ENCODE results near the gene SLC17A4.
"Not testable (repeated sequence)": the region's sequence is repeated elsewhere in the genome, so short reads cannot be mapped to it uniquely, and the experiment has no call there.

SLC17A4 gene

GRCh38 chr6:25754535-25754934 is at the start of gene SLC17A4:
SLC17A4 (plus strand) TSS chr6:25754742; CDS start chr6:25761963, 7,221 bp downstream.
- DNase-seq (ENCODE audit: low read depth in 2 of 2), result no peak

DNA sequence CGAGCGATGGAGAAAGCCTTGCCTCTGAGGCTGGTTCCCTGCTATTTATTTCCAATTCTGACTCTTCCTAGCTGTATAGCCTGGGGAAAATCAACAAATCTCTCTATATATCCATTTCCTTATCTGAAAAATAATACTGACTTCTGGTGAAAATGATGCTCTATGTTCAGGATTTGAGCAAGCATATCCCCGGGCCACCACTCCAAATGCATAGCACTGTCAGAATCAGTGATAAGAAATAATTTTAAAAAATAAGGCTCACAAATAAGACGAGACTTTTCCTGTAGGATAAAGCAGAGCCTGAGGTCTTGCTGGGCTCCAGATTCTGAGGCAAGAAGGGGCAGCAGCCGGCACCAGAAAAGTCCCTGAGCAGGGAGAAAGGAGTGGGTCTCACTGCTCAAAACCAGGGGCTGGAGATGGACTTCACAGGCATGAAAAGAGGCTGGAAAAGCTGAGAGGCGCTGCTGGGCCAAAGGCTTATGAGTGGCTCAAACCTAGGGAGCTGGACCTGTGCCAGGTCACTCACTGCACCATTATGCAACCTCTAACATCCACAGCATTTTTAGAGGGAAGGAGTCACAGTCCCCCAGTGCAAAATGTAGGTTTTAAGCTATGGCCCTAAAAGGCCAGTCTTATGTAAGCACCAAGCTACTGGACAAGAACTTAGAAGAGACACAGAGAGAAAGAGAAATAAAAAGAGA is 48.1 kb upstream of the SLC17A4 start:
- DNase-seq (ENCODE audit: low read depth in 2 of 2), result no peak

DNA sequence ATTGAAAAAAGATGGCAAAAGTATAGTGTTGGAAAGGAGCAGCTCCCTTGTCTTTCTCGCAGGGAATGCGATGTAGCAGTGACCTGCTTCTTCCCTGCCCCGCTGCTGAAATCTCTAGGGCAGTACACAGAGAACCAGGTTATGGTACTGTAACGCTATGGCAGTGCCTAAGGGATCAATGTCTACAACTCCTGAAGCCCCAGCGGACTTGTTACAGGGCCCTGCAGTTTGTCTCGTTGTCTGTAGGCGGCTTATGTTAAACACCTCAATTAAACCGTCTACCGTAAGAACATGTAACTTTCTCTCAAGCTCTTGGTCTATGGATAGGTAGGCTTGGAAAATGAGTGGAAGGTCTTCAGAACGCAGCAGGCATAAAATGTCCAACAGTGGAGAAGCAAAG is 44.8 kb upstream of the SLC17A4 start:
- no peak for DNase-seq (ENCODE audit: low read depth in 2 of 2)

- no peak for DNase-seq (ENCODE audit: low read depth in 2 of 2)
Measured at GRCh38 chr6:25710287-25710686, 44.3 kb upstream of the SLC17A4 start.

DNA sequence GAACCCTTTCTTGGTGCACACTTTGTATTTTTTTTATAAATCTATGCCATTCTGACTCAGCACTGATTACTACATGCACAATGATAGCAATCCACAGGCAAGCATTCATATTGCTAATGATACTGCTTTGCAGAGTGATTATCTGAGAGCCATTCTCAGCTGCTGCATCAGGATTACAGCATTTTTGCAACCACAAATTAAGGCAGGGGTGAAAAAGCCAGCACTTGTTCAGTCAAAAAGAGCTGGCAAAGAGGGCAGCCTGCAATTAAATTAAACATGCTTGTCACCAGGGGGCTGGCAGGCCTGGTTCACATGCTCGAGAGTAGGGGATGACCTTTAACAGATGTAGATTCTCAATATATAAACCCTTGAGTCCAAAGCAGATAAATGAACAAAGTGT is 40.7 kb upstream of the SLC17A4 start:
- DNase-seq (ENCODE audit: low read depth in 2 of 2), result no peak

DNA sequence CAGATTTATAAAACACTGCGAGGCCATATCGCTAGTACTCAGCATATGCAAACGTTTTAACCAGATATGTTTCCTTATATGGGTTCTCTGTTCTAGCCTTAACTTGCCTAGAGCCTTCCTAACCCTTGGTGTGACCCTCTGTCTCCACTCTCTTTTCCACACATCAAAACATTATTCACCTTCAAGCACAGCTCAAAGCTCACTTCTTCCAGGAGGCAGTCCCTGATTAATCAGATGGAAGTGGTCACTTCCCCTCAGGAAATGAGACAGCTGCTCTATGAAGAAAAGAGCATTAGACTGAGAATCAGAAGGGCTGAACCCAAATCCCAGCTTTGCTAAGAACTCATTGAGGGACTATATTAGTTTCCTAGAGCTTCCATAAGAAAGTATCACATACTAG is 39.8 kb upstream of the SLC17A4 start:
- no peak for DNase-seq (ENCODE audit: low read depth in 2 of 2)

GRCh38 chr6:25715794-25716193 is 38.7 kb upstream of the SLC17A4 start:
- DNase-seq (ENCODE audit: low read depth in 2 of 2), result no peak

DNA sequence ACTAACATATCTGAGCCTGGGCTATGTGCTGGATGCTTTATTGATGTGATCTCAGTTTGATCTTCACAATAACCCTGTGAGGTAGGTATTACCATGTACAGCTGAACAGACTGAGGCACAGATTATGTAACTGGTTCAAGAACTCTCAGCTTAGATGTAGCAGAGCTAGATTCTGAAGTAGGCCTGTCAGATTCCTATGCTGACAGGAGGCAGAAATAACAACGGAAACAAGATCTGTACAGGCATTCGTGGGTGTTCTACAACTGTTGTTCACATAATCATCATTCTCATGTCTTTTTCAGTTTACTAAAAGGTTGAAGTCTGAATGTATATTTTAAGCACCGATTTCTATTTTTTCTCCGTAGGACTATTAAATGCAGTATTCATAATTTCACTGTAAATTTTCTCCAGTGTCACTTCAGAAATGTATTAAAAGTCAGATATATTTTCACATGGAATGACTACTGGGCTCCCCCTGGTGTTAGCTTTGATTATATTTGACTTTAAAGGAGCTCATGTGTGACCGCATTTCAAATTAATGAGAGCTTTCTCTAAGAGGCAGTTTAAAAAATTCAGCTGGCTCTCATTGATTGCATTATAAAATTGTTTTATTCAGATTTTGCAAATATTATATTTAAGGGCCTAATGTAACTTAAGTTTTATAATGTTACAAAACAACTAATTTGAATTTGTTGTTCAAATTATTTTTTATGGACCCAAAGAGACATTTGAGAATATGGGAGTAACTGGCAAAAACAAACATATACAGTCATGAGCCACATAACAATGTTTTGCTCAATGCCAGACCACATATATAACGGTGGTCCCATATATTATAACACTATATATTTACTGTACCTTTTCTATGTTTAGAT is 36.4 kb upstream of the SLC17A4 start:
- no peak for DNase-seq (ENCODE audit: low read depth in 2 of 2)

DNA sequence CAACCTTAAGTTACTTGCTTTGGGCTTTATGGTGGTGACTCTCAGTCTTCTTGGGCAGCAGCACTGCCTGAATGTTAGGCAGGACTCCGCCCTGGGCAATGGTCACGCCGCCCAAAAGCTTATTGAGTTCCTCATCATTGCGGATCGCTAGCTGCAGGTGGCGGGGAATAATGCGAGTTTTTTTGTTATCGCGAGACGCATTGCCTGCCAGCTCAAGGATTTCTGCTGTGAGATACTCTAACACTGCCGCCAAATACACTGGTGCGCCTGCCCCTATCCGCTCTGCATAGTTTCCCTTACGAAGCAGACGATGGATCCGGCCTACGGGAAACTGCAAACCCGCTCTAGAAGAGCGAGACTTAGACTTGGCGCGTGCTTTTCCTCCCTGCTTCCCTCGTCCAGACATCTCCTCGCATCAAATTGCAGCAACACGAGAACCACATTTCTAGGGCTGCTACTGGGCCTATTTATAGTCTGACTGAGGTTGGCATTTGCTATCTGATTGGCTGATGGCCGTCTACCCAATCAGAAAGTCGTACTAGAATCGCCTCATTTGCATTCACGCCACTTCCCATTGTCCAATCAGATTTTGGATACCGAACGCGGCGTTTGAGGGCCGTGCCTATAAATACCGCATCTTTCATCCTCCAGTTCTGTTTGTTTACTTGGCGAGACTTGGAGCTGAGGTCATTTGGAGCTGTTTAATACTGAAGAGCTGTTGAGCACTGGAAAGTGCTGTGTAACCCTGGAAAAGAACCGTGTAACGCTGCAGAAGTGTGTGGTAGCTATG is 28.2 kb upstream of the SLC17A4 start:
- DNase-seq (ENCODE audit: low read depth in 2 of 2), result no peak

DNA sequence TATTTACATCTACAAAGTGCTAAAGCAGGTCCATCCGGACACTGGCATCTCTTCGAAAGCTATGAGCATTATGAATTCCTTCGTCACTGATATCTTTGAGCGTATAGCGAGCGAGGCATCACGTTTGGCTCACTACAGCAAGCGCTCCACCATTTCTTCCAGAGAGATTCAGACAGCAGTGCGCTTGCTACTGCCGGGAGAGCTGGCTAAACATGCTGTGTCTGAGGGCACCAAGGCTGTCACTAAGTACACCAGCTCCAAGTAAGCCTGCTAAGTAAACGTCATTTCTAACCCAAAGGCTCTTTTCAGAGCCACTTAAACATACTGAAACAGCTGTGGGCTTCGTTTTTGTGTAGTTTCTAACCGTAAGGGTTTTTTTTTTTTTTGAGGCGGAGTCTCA is 27.5 kb upstream of the SLC17A4 start:
- DNase-seq (ENCODE audit: low read depth in 2 of 2), result no peak

DNA sequence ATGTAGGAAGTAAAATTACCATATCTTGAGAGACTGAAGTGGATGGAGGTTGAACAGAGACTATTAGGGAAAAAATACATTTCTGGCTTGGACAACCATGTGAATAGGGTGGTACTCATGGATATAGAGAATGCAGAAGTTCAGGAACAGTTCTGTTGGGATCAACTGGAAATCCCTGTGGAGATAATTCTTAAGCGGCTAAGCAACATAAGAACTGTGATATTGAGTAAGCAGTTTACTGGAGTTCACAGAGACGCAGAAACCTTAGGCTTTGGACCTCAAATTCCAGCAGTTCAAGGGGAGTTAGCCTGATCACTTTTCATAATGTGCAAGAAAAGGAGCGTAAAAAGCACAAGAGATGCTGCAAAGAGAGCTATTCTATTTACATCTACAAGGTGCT is 23.6 kb upstream of the SLC17A4 start:
- no peak for DNase-seq (ENCODE audit: low read depth in 2 of 2)

DNA sequence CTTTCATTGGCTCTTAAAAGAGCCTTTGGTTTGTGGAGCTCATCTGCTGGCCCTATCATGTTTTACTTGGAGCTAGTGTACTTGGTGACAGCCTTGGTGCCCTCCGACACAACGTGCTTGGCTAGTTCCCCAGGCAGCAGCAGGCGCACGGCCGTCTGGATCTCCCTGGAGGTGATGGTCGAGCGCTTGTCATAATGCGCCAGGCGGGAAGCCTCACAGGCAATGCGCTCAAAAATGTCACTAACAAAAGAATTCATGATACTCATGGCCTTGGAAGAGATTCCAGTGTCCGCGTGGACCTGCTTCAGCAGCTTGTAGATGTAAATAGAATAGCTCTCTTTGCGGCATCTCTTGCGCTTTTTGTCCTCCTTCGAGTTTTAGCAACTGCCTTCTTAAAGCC is 22.8 kb upstream of the SLC17A4 start:
- DNase-seq (ENCODE audit: low read depth in 2 of 2), result no peak

DNA sequence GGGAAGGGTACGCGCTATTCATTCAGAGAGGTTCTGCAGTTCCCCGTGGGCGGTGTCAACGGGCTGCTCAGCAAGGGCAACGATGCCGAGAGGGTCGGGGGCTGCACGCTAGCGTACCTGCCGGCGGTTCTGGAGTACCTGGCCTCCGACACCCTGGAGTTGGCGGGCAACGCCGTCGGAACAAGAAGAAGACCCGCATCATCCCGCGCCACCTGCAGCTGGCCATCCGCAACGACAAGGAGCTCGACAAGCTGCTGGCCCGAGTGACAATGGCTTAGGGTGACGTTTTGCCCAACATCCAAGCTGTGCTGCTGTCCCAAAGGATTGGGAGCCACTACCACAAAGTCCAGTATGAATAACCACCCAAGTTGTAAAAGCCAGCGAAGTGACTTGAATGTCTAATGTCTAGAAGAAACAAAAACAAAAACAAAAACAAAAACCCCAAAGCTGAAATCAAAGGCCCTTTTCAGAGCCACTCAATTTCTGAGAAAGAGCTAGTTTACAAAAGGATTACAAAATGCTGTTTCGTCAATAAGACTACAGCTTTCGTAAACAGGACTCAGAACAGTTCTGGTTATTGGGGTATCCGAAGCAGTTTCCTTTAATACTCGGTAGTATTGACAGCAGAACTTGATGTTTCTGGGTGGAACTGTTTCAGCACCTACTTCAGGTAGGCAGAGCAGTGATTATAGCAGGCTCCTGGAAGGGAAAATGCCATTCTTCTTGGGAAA is 21.9 kb upstream of the SLC17A4 start:
- no peak for DNase-seq (ENCODE audit: low read depth in 2 of 2)

GRCh38 chr6:25735261-25735660 is 19.3 kb upstream of the SLC17A4 start:
- no peak for DNase-seq (ENCODE audit: low read depth in 2 of 2)

DNA sequence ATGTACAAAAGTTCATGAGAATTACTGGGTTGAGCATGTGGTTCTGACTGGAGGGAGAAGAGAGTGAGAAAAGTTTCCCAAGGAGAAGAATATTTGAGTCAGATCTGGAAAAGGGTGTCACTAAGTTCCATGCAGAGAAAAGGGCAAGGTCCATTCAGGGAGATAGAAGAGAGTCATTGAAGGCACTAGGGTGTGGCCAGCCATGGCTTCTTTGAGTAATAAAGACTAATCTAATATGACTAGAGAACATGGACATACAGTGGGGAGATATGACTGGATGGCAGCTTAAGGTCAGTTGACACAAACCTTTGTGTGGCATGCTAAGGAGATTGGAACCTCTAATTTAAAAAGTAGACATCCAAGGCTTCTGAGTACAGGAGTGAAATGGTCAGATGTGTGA is 10.7 kb upstream of the SLC17A4 start:
- no peak for DNase-seq (ENCODE audit: low read depth in 2 of 2)

DNA sequence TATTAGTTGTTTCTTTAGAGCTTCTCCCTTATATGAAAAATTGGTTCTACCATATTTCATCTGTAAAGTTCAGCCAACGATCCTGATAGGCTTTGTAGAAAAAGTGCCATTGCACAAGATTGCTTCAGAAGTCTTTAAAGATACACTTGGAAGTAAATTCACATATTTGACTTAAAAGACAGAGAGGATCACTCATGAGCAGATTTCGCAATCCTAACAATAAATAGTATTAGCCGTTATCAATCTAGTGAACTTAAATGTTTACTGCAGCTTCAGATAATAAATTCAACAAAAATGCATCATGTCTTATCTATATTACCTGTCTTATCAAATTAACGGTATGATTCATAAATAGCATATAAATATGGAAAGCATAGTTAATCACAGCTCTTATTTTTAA is 8.7 kb upstream of the SLC17A4 start:
- no peak for DNase-seq (ENCODE audit: low read depth in 2 of 2)

DNA sequence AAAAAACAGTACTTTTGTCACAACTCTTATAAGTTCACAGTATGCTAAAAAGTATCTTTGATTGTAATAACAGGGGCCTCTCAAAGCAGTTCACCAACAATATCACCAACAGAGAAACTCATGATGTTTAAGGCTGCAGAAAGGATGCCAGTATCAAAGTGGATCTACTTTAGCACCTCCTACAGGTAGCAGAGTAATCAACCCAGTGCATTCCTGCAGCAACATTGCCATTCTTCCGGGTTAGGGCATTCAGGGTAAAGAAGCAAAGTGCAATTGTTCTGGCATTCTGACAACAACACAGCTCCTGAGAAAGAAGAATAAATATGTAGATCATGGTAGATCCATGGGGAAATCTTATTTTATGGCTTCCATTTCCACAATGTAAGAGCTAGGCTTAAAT is 7.6 kb upstream of the SLC17A4 start:
- DNase-seq (ENCODE audit: low read depth in 2 of 2), result no peak

DNA sequence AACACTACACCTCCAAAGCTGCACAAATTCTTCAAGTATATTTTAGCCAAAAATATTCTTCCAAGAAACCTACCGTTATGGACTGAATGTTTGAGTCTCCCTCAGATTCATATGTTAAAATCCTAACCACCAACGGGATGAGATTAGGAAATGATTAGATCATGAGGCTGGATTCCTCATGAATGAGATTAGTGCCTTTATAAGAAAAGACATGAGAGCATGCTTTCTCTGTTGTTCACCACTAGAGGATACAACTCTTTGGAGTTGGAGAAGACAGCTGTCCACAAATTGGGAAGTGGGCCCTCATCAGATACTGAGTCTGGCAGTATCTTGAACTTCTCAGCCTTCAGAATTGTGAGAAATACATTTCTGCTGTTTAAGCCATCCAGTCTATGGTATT is 7.1 kb upstream of the SLC17A4 start:
- DNase-seq (ENCODE audit: low read depth in 2 of 2), result no peak

DNA sequence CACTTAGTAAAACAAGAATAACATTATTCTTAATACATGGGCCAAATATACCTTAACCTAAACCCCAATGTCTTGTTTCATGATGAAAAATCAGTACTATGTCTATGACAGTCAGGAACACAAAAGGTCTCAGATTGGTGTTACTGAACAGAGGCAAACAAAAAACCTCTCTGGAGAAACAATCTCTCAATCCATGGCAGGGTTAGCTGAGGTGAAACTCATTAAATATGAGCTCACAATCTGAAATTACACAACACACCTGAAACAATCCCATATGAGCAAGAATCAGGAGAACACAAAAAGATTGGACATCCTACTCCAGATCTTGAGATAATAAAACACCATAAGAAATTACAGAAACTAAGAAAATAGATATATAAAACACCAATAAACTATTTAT is 6.5 kb upstream of the SLC17A4 start:
- DNase-seq (ENCODE audit: low read depth in 2 of 2), result no peak

- not testable (repeated sequence) for DNase-seq (ENCODE audit: low read depth in 2 of 2)
Measured at GRCh38 chr6:25748601-25749517, 5.7 kb upstream of the SLC17A4 start.

DNA sequence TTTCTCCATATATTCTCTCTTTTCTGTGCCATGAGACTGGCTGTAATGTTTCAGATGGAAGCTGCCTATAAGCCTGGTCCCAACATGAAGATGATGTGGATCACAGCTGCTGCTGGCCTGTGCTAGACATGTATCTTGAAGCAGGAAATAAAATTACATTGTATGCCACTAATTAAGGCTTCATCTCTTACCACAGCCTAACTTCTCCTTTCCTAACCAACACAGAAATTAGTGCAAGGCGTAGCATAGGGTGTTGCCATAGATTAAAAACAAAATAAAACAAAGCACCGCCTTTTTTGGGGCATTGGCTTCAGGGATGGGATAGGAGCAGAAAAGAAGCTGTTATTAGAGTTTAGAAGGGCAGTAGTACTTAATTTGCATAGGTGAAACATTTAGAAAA is 4.7 kb upstream of the SLC17A4 start:
- DNase-seq (ENCODE audit: low read depth in 2 of 2), result no peak
